Measurements from ENCODE around the gene PVALEF. TPM values are rescaled to one million over a fixed set of nuclear protein-coding genes. Genes with fewer than 3 reads are reported as not detected.
A peak's percentile ranks its signal among the peaks of the same experiment; 100 is the strongest.

The PVALEF gene
- total and polyA plus RNA-seq, 2 of the 8 experiments (the other 6 are each of a cell fraction or from before 2014, with no cell fraction given): 0.03 TPM; not detected in 1

GRCh38 chr17:81150377-81151077 is 14.8 kb upstream of the PVALEF start:
- Histone ChIP-seq H2BK20ac (ENCODE audit: low read length) (no peak overlapping the region), H4K91ac (replicated peaks; ENCODE audit: insufficient read length, low read length) (no peak overlapping the region), H2BK5ac (ENCODE audit: low read depth, low read length) (no peak overlapping the region), H3K56ac (replicated peaks; ENCODE audit: insufficient read length, low read depth, low read length) (no peak overlapping the region), H3K27me3 (replicated peaks in 1 of 4; ENCODE audit: control insufficient read depth in 3 of 4, extremely low read depth in 1 of 4, insufficient read depth in 3 of 4, low read length in 3 of 4) (no peaks in the 10 kb centered on the region), H4K8ac (ENCODE audit: extremely low read depth, insufficient read depth, low read length) (peak overlapping the region; percentile 68; the same call in 1 of the 2 replicates), H3K14ac (ENCODE audit: insufficient read length) (no peak overlapping the region), H2AK5ac (ENCODE audit: low read depth, low read length) (no peak overlapping the region), H2BK120ac (replicated peaks; ENCODE audit: low read depth, low read length) (no peak overlapping the region), H3K79me2 (ENCODE audit: control insufficient read depth in 1 of 2, insufficient read depth in 2 of 2, low read length in 2 of 2) (no peaks in the 10 kb centered on the region), H3K23me2 (ENCODE audit: low read depth, low read length) (no peaks in the 10 kb centered on the region), H2BK12ac (ENCODE audit: low read depth, low read length) (no peak overlapping the region), H2BK15ac (ENCODE audit: low read length) (no peak overlapping the region), H3K4ac (replicated peaks; ENCODE audit: insufficient read length, low read depth, low read length) (no peak overlapping the region), H2AFZ (ENCODE audit: low read length) (no peak overlapping the region), H3K4me3 (ENCODE audit: extremely low read depth in 1 of 4, insufficient read depth in 2 of 4, low read depth in 3 of 4, low read length in 4 of 4) (no peak overlapping the region), H3K18ac (ENCODE audit: extremely low read depth, low read length) (no peak overlapping the region), H3K27ac (ENCODE audit: low read depth, low read length) (no peak overlapping the region), H3K23ac (ENCODE audit: insufficient read length) (no peak overlapping the region), H3K9ac (replicated peaks in 1 of 4; ENCODE audit: extremely low read depth in 1 of 4, low read depth in 3 of 4, low read length in 3 of 4) (no peak overlapping the region), H4K20me1 (replicated peaks in 1 of 2; ENCODE audit: control insufficient read depth in 1 of 2, insufficient read depth in 2 of 2, low read length in 2 of 2) (no peaks in the 10 kb centered on the region), H3K4me2 (ENCODE audit: insufficient read depth in 1 of 2, low read depth in 2 of 2, low read length in 2 of 2) (no peak overlapping the region), H3K36me3 (ENCODE audit: control insufficient read depth in 2 of 4, insufficient read depth in 4 of 4, low read length in 3 of 4) (no peaks in the 10 kb centered on the region), H4K5ac (ENCODE audit: insufficient read length, low read depth, low read length) (no peak overlapping the region), H3K4me1 (replicated peaks in 1 of 4; ENCODE audit: control insufficient read depth in 3 of 4, insufficient read depth in 4 of 4, low read length in 3 of 4) (no peaks in the 10 kb centered on the region; a peak in 1 of 7 replicates), H3K79me1 (ENCODE audit: low read depth, low read length) (no peaks in the 10 kb centered on the region), H3K9me3 (ENCODE audit: insufficient read depth in 2 of 2, low read depth in 1 of 2, low read length in 1 of 2) (no peaks in the 10 kb centered on the region)
- FAIRE-seq (no peak), DNase-seq (ENCODE audit: low read depth in 1 of 2, low spot score in 2 of 2) (no peak)
- ChIA-PET POLR2A (ENCODE audit: partially characterized antibody) (interaction anchor here (0.6 kb wide), 1 partner anchor 94 kb away, joined by 5 read pairs; no protein-coding TSS in a partner anchor), CTCF (ENCODE audit: partially characterized antibody) (interaction anchor here (0.6 to 1.7 kb wide), 5 partner anchors 17 to 347 kb away, joined by 3 to 5 read pairs (median 4); no protein-coding TSS in a partner anchor)
- no peak for TF ChIP-seq POLR2AphosphoS5 (IDR thresholded peaks at IDR 0.05; ENCODE audit: low read depth, low read length)
- 87% methylated on average over 12 of the region's 14 CpGs; no CpG with 5 or more reads in 1 of the 2 experiments for WGBS, 2 experiments (ENCODE audit: extremely low coverage in 1 of 2, insufficient coverage in 1 of 2, insufficient read length in 1 of 2, insufficient replicate concordance in 2 of 2, low coverage in 1 of 2, low lambda C conversion rate in 2 of 2, missing lambda C conversion rate in 1 of 2)
